Natural killer cell (primary cell): ENCODE results near the gene PARVA. TPM values are rescaled to one million over a fixed set of nuclear protein-coding genes. Genes with fewer than 3 reads are reported as not detected.

Source experiments
- ATAC-seq, 3 donors: fragments of 150-1000 bp in 2 of 3; fragments of 200-7000 bp in 1 of 3; cut with Tn5 transposase; 1 replicate in 1 of 3; 2 replicates in 2 of 3; pipeline ENCODE4 v1.10.0; 2021; ENCODE audit warnings: mild to moderate bottlenecking in 2 of 3, moderate library complexity in 2 of 3
- DNase-seq, 2 donors: peaks; one replicate each; pipeline versions ENCODE4 v3.0.0 to v3.0.0-alpha.2; 2013 to 2021; ENCODE audit warnings: mixed read lengths in 1 of 2
- H3K27ac ChIP-seq: one replicate; pipeline ENCODE4 v1.5.1; 2013; ENCODE audit warnings: mild to moderate bottlenecking, low read length
- H3K27me3 ChIP-seq: one replicate; pipeline ENCODE4 v1.6.1; 2013; ENCODE audit warnings: low read length; ENCODE audit not compliant: control insufficient read depth, insufficient read depth
- H3K36me3 ChIP-seq: one replicate; pipeline ENCODE4 v1.6.1; 2013; ENCODE audit warnings: low read length; ENCODE audit not compliant: control insufficient read depth, insufficient read depth
- H3K4me1 ChIP-seq: one replicate; pipeline ENCODE4 v1.6.1; 2013; ENCODE audit warnings: low read length; ENCODE audit not compliant: control insufficient read depth, insufficient read depth
- H3K4me3 ChIP-seq: one replicate; pipeline ENCODE4 v1.5.1; 2013; ENCODE audit warnings: low read length
- H3K9me3 ChIP-seq: one replicate; pipeline ENCODE4 v1.6.1; 2013; ENCODE audit warnings: low read length; ENCODE audit not compliant: control insufficient read depth, insufficient read depth
- H3K27ac Mint-ChIP-seq, 2 donors: one replicate each; pipeline ENCODE4 v1.8.0; 2022; ENCODE audit warnings: mild to moderate bottlenecking in 2 of 2, mixed read lengths in 2 of 2, moderate library complexity in 1 of 2
- H3K27me3 Mint-ChIP-seq, 2 donors: one replicate each; pipeline ENCODE4 v1.8.0; 2022; ENCODE audit warnings: low read depth in 2 of 2, mixed read lengths in 2 of 2
- H3K36me3 Mint-ChIP-seq: one replicate; pipeline ENCODE4 v1.8.0; 2022; ENCODE audit warnings: mixed read lengths
- H3K4me1 Mint-ChIP-seq, 2 donors: one replicate each; pipeline ENCODE4 v1.8.0; 2022; ENCODE audit warnings: mixed read lengths in 2 of 2
- H3K4me3 Mint-ChIP-seq: one replicate; pipeline ENCODE4 v1.8.0; 2022; ENCODE audit warnings: mild to moderate bottlenecking, moderate library complexity, mixed read lengths
- H3K9me3 Mint-ChIP-seq, 2 donors: one replicate each; pipeline ENCODE4 v1.8.0; 2022; ENCODE audit warnings: mixed read lengths in 2 of 2
- WGBS: methylation state at CpG from one replicate; pipeline ENCODE4 v1.1.7; 2013; ENCODE audit warnings: missing lambda C conversion rate; ENCODE audit not compliant: insufficient coverage; 5-methylcytosine and 5-hydroxymethylcytosine counted together
- intact Hi-C: fragments of 100-400 bp; cut with micrococcal nuclease; formaldehyde crosslinking; loops from one replicate; pipeline ENCODE4 v1.14.2; 2022
- total RNA-seq, 4 donors: library from RNA; stranded (reverse); fragments of 120-200 nt in 1 of 4; gene quantifications; one replicate each; pipeline versions ENCODE4 v1.2.3 to v1.2.4, GENCODE V29; 2013 to 2022
- TF ChIP-seq, protein P1 (sequence below): fragments of 200-600 bp; IDR thresholded peaks from one replicate; pipeline ENCODE4 v1.8.0; 2022; ENCODE audit warnings: antibody characterized with exemption

PARVA gene
- total RNA-seq, 3 donors from 2014 or later (not counting 1 experiment from before 2014, with no cell fraction given) = 0.07 to 1.0 TPM; not detected in 1

DNA sequence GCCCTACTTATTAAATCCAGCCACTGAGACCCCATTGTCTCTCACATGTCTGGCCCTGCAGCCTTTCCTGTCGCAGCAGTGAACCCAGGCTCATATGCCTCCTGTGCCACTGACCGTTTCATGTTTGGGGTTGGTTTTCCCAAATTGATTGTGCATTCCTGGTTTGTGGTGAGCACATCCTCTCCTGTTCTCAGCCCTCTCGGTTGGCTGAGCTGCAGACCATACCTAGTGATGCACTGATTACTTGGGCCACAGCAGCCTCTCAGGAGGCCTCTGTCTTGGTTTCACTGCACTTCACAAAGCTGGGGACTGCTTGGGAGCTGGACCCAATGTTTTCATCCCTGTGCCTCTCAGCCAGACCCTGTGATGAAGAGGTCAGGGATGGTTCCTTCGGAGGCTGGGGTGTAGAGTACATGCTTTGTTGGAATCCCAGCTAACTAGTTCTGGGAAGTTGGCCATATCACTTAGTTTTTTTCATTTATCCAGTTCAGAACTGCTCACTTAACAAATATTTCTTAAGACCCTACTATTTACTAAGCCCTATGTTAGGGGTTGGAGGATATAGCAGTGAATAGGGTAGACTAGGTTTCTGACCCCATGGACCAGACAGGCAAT, 30.9 kb downstream of the PARVA start:
- Histone ChIP-seq H3K9me3 (no peaks in the 10 kb centered on the region), H3K4me1 (no peaks in the 10 kb centered on the region), H3K27ac (no peak overlapping the region), H3K4me3 (no peak overlapping the region), H3K27me3 (peaks cover 2% of the 10 kb centered on the region), H3K36me3 (no peaks in the 10 kb centered on the region)
- ATAC-seq (no peak), DNase-seq (no peak)
- Mint-ChIP-seq H3K4me1 (no peaks in the 10 kb centered on the region), H3K27ac (no peak overlapping the region), H3K27me3 (peaks cover 24 to 46% of the 10 kb centered on the region in 2 donors), H3K4me3 (no peak overlapping the region), H3K9me3 (no peaks in the 10 kb centered on the region), H3K36me3 (no peaks in the 10 kb centered on the region)
- intact Hi-C loops = no loop called here
- TF ChIP-seq, protein P1, sequence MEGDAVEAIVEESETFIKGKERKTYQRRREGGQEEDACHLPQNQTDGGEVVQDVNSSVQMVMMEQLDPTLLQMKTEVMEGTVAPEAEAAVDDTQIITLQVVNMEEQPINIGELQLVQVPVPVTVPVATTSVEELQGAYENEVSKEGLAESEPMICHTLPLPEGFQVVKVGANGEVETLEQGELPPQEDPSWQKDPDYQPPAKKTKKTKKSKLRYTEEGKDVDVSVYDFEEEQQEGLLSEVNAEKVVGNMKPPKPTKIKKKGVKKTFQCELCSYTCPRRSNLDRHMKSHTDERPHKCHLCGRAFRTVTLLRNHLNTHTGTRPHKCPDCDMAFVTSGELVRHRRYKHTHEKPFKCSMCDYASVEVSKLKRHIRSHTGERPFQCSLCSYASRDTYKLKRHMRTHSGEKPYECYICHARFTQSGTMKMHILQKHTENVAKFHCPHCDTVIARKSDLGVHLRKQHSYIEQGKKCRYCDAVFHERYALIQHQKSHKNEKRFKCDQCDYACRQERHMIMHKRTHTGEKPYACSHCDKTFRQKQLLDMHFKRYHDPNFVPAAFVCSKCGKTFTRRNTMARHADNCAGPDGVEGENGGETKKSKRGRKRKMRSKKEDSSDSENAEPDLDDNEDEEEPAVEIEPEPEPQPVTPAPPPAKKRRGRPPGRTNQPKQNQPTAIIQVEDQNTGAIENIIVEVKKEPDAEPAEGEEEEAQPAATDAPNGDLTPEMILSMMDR = no peak
- WGBS = 76% methylated on average over 4 of the region's 4 CpGs

DNA sequence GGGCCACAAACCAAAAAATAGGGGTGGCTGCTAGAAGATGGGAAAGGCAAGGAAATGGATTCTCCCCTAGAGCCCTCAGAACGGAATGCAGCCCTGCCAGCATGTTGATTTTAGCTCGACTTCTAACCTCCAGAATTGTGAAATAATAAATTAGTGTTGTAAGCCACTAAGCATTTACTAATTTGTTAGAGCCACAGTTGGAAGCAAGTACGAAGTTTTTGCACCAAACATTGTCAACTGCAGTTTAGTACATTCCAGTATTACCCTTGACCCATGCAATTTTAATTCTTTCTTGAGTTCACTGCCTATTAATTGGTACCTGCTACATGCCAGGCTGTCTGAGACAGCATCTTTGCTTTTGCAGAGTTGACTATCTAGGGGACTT, 32.2 kb downstream of the PARVA start:
- intact Hi-C loops = no loop called here
- 76% methylated on average over 3 of the region's 3 CpGs for WGBS

DNA sequence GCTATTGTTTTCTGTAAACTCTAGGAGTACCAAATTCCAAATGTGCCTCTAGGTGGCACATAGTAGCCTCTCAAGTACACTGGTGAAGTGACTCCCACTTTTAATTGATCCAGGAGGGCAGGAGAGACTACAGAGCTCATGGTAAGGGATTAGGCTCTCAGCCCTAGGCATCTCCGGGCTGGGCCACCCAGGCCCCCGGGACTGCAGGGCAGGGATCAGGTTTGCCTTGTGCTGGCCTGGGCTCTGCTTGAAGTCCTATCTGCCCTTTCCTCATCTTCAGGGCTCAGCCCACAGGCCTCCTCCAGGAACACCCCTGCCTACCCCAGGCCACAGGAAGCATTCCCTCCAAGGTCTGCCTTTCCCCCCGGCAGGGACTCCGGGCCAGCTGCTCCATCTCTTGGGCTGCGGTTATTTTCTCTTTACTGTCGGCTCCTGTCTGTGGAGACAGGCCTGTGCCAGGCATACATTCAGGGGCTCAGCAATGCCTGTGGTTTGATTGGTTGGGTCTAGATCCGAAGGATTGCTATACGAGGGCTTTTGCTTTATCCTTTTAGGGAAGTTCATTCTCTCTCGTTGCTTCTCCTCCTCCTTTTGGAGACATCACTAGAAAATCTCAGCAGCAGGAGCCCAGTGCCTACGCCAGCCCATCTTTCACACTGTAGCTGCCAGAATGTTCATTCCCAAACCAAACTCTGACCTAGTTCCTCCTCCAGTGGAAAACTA, 32.8 kb downstream of the PARVA start:
- intact Hi-C loops = no loop called here
- no peaks in the 10 kb centered on the region for H3K36me3 ChIP-seq
- DNase-seq (no peak), ATAC-seq (no peak)
- WGBS = 58% methylated on average over 10 of the region's 10 CpGs
- H3K4me3 ChIP-seq = no peak overlapping the region
- no peaks in the 10 kb centered on the region for H3K9me3 ChIP-seq
- no peak overlapping the region for H3K4me3 Mint-ChIP-seq
- peaks cover 26 to 57% of the 10 kb centered on the region in 2 donors for H3K27me3 Mint-ChIP-seq
- no peaks in the 10 kb centered on the region for H3K9me3 Mint-ChIP-seq
- H3K36me3 Mint-ChIP-seq = no peaks in the 10 kb centered on the region
- peaks cover 2% of the 10 kb centered on the region for H3K27me3 ChIP-seq
- H3K27ac ChIP-seq = no peak overlapping the region
- TF ChIP-seq, protein P1 = no peak
- no peak overlapping the region for H3K27ac Mint-ChIP-seq
- H3K4me1 ChIP-seq = no peaks in the 10 kb centered on the region
- no peaks in the 10 kb centered on the region for H3K4me1 Mint-ChIP-seq

More for the DNA sequence above, 32.2 kb downstream of the PARVA start:
- TF ChIP-seq, protein P1 = no peak
- Mint-ChIP-seq H3K27me3 (peaks cover 26 to 51% of the 10 kb centered on the region in 2 donors), H3K36me3 (no peaks in the 10 kb centered on the region), H3K4me3 (no peak overlapping the region), H3K27ac (no peak overlapping the region), H3K4me1 (no peaks in the 10 kb centered on the region), H3K9me3 (no peaks in the 10 kb centered on the region)
- Histone ChIP-seq H3K4me1 (no peaks in the 10 kb centered on the region), H3K9me3 (no peaks in the 10 kb centered on the region), H3K36me3 (no peaks in the 10 kb centered on the region), H3K27ac (no peak overlapping the region), H3K27me3 (peaks cover 2% of the 10 kb centered on the region), H3K4me3 (no peak overlapping the region)
- ATAC-seq = no peak
- DNase-seq = no peak
